WERI-Rb-1 (cell line): Measurements from ENCODE around the gene UST.

Experiments used
- DNase-seq: peaks from one replicate; pipeline ENCODE4 v3.0.0-alpha.2; 2020
- H3K27ac ChIP-seq: fragments of 250-450 bp; sonication (Bioruptor Pico); 2 replicates; pipeline ENCODE4 v1.5.1; 2020; ENCODE audit warnings: mild to moderate bottlenecking, moderate library complexity
- H3K27me3 ChIP-seq: fragments of 250-450 bp; sonication (Bioruptor Pico); 2 replicates; pipeline ENCODE4 v1.5.1; 2021; ENCODE audit warnings: mild to moderate bottlenecking, low read depth, moderate library complexity; ENCODE audit not compliant: insufficient read depth, severe bottlenecking
- H3K36me3 ChIP-seq: fragments of 250-450 bp; sonication (Bioruptor Pico); 2 replicates; pipeline ENCODE4 v1.5.1; 2020; ENCODE audit warnings: mild to moderate bottlenecking, moderate library complexity
- H3K4me3 ChIP-seq: 2 replicates; pipeline ENCODE4 v1.5.1; 2011; ENCODE audit warnings: low read depth, mild to moderate bottlenecking, control low read depth, low read length
- H3K9me3 ChIP-seq: fragments of 250-450 bp; sonication (Bioruptor Pico); 2 replicates; pipeline ENCODE4 v1.5.1; 2021; ENCODE audit warnings: mild to moderate bottlenecking, moderate library complexity; ENCODE audit not compliant: severe bottlenecking
- TF ChIP-seq, protein P1 (sequence below): IDR thresholded peaks from 2 replicates; pipeline ENCODE4 v1.5.1; 2011; ENCODE audit warnings: low read depth, mild to moderate bottlenecking, control low read depth, inconsistent platforms, low read length

The UST gene

DNA sequence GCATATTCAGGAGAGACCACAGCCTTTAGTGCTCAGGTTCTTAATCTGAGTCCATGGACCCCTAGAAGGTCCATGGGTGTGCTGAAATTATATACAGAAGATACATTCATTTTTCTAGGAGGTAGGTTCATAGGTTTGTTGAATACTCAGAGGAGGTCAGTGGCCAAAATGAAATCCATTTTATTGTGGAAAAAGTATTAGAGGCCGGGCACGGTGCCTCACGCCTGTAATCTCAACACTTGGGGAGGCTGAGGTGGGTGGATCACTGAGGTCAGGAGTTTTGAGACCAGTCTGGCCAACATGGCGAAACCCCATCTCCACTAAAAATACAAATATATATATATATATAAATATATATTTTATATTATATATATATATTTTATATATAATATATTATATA, 9.0 kb upstream of the UST start:
- no peak for DNase-seq
- Histone ChIP-seq H3K36me3 (no peaks in the 10 kb centered on the region), H3K27me3 (no peaks in the 10 kb centered on the region), H3K27ac (no peak overlapping the region), H3K4me3 (no peak overlapping the region), H3K9me3 (no peaks in the 10 kb centered on the region)
- TF ChIP-seq, protein P1, sequence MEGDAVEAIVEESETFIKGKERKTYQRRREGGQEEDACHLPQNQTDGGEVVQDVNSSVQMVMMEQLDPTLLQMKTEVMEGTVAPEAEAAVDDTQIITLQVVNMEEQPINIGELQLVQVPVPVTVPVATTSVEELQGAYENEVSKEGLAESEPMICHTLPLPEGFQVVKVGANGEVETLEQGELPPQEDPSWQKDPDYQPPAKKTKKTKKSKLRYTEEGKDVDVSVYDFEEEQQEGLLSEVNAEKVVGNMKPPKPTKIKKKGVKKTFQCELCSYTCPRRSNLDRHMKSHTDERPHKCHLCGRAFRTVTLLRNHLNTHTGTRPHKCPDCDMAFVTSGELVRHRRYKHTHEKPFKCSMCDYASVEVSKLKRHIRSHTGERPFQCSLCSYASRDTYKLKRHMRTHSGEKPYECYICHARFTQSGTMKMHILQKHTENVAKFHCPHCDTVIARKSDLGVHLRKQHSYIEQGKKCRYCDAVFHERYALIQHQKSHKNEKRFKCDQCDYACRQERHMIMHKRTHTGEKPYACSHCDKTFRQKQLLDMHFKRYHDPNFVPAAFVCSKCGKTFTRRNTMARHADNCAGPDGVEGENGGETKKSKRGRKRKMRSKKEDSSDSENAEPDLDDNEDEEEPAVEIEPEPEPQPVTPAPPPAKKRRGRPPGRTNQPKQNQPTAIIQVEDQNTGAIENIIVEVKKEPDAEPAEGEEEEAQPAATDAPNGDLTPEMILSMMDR, result no peak

DNA sequence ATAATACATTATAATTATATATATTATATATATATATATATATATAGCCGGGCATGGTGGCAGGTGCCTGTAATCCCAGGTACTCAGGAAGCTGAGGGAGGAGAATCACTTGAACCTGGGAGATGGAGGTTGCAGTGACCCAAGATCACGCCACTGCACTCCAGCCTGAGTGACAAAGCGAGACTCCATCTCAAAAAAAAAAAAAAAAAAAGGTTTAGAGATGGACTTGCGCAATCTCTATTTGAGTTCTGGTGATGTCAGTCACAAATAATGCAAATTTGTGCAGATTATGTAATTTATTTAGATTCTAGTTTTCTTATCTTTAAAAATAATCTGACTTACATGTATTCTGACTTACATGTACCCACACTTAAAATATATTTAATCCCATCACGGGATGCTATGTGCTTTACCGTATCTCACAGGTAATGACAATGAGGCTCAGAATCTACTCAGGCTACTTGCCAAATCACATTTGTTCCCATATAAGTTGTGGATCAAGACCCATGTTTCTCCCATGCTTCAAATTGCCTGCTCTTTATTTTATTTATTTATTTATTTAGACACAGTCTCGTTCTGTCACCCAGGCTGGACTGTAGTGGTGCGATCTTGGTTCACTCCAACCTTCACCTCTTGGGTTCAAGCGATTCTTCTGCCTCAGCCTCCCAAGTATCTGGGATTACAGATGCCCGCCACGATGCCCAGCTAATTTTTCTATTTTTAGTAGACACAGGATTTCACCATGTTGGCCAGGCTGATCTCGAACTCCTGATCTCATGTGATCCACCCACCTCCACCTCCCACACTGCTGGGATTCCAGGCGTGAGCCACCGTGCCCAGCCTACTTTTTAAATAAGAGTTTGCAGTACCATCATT, 7.6 kb upstream of the UST start:
- TF ChIP-seq, protein P1, result no peak

DNA sequence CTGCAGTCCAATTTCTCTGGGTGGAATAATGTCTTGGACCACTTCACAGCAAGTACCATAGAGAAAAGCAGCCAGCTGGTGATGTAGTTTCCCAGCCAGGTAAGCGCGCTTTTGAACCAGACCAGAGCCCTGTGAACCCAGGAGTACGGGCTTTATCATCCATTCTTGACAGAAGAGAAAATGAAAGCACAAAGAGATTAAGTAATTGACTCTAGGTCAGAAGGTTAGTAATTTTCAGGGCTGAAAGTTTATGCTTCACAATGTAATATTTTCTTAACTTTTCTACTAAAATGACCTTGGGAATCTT, 7.1 kb upstream of the UST start:
- Histone ChIP-seq H3K27me3 (peaks cover 6% of the 10 kb centered on the region), H3K9me3 (no peaks in the 10 kb centered on the region), H3K36me3 (no peaks in the 10 kb centered on the region), H3K4me3 (no peak overlapping the region), H3K27ac (no peak overlapping the region)
- DNase-seq, result no peak
- TF ChIP-seq, protein P1, result no peak

More for the DNA sequence above, 7.6 kb upstream of the UST start:
- Histone ChIP-seq H3K36me3 (no peaks in the 10 kb centered on the region), H3K27me3 (peaks cover 4% of the 10 kb centered on the region), H3K27ac (no peak overlapping the region), H3K9me3 (no peaks in the 10 kb centered on the region), H3K4me3 (no peak overlapping the region)
- DNase-seq, result no peak

DNA sequence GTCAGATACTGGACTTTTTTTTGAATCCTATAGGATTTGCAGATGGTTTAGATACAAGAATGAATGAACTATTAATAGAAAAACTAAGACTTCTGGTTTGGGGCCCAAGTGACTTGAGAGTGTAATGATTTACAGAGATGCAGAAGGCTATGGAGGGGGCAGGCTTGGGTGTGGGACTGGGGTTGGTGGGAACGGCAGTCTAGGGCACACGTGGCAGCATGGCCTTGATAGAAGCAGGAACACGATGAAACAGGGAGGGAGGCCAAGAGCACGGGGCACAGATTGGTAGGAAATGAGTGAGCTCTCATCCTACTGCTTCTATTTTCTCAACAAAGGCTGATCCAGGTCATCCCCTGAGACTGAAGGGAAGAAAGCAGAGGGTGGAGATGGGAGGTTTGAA, 3.4 kb upstream of the UST start:
- Histone ChIP-seq H3K4me3 (no peak overlapping the region), H3K27ac (no peak overlapping the region), H3K36me3 (no peaks in the 10 kb centered on the region), H3K27me3 (peaks cover 32% of the 10 kb centered on the region), H3K9me3 (no peaks in the 10 kb centered on the region)
- TF ChIP-seq, protein P1, result no peak
- DNase-seq, result no peak

DNA sequence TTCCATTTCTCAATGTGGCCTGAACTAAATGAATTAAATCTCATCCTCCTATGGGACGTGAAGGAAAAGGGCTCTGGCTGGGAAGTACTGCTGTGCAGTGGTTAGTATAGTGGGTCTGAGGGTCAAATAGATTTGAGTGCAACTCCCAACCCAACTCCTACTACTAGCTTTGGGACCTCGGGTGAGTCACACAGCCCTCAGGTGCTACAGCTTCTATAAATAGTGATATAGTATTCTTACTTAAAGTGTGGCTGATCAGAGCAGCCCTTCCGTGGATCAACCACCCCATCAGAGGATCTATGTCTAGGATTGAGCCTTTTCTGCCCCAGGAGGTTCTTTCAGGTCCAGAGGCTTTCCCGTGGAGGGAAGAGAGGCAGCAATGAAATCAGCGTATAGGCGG, 904 bp upstream of the UST start:
- Histone ChIP-seq H3K27me3 (peaks cover 46% of the 10 kb centered on the region), H3K36me3 (no peaks in the 10 kb centered on the region), H3K9me3 (no peaks in the 10 kb centered on the region), H3K4me3 (peak overlapping the region; percentile 65), H3K27ac (no peak overlapping the region)
- TF ChIP-seq, protein P1, result no peak
- no peak for DNase-seq

DNA sequence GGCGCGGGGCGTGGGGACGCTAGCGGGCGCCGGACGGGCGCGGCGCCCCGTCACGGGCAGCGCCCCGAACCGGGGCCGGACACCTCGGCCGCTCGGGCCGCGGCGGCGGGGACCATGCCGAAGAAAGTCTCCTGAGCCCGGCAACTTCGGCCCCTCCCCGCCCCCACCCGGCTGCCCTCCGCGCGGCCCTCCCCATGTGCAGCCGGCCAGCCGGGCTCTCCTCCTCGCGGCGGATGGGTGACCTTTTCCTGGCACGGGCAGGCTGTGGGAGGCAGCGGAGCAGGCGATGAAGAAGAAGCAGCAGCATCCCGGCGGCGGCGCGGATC, 278 bp downstream of the UST start:
- no peaks in the 10 kb centered on the region for H3K9me3 ChIP-seq
- TF ChIP-seq, protein P1, result no peak
- H3K36me3 ChIP-seq, result no peaks in the 10 kb centered on the region
- peak overlapping the region; percentile 65 for H3K4me3 ChIP-seq
- no peak overlapping the region for H3K27ac ChIP-seq
- no peak for DNase-seq
- peaks cover 46% of the 10 kb centered on the region for H3K27me3 ChIP-seq
